ENCODE measurements around the gene TSPO. TPM values are rescaled to one million over a fixed set of nuclear protein-coding genes. Genes with fewer than 3 reads are reported as not detected.

TSPO gene
- total and polyA plus RNA-seq, 2 experiments from 2014 or later = 34.6 to 44.7 TPM

- TF ChIP-seq POLR2AphosphoS5 (IDR thresholded peaks at IDR 0.05; ENCODE audit: low read depth) = no peak
- TF ChIP-seq CREB1 (CRISPR knock-in tag; IDR thresholded peaks at IDR 0.05; ENCODE audit: low read depth) = no peak
- TF ChIP-seq STAT1 (IDR thresholded peaks at IDR 0.05; ENCODE audit: unreplicated experiment) = no peak
- no peak for TF ChIP-seq ZNF331 (CRISPR knock-in tag; IDR thresholded peaks at IDR 0.05; ENCODE audit: low read depth)
- no peak for TF ChIP-seq ETS1 (IDR thresholded peaks at IDR 0.05)
- TF ChIP-seq NANOG (IDR thresholded peaks at IDR 0.05; ENCODE audit: borderline replicate concordance) = no peak
- no peak for TF ChIP-seq JUNB (IDR thresholded peaks at IDR 0.05; ENCODE audit: unreplicated experiment)
- no peak for TF ChIP-seq REST (IDR thresholded peaks at IDR 0.05; ENCODE audit: unreplicated experiment)
- no peak for TF ChIP-seq ZNF114 (CRISPR knock-in tag; IDR thresholded peaks at IDR 0.05)
- no peak for TF ChIP-seq CTCF (conservative IDR thresholded peaks at IDR 0.05; ENCODE audit: low read depth in 2 of 2)
- no peak for TF ChIP-seq ZNF462 (CRISPR knock-in tag; IDR thresholded peaks at IDR 0.05)
- TF ChIP-seq EZH2phosphoT487 (IDR thresholded peaks at IDR 0.05; ENCODE audit: unreplicated experiment) = no peak
- TF ChIP-seq EZH2 (IDR thresholded peaks at IDR 0.05; ENCODE audit: low read depth, unreplicated experiment) = no peak
- no peak for ATAC-seq
- H3K27me3 Mint-ChIP-seq (ENCODE audit: insufficient read depth, low read depth, poor library complexity) = peaks cover 7% of the 10 kb centered on the region
- Histone ChIP-seq H3K27me3 (ENCODE audit: insufficient read depth) (no peaks in the 10 kb centered on the region), H3K4me2 (no peak overlapping the region), H4K20me1 (replicated peaks; ENCODE audit: insufficient read depth) (peaks cover 9% of the 10 kb centered on the region; the same call in 1 of the 2 replicates), H3K27ac (ENCODE audit: low read depth) (no peak overlapping the region), H3F3A (replicated peaks; ENCODE audit: low read depth) (peaks cover 6% of the 10 kb centered on the region), H3K4me1 (ENCODE audit: insufficient read depth) (peaks cover 4% of the 10 kb centered on the region; the same call in 1 of the 2 replicates), H3K36me3 (ENCODE audit: insufficient read depth) (no peaks in the 10 kb centered on the region), H2AFZ (no peak overlapping the region), H3K79me2 (replicated peaks; ENCODE audit: insufficient read depth) (peaks cover 24% of the 10 kb centered on the region), H3K9me2 (ENCODE audit: insufficient read depth) (no peaks in the 10 kb centered on the region), H3K4me3 (no peak overlapping the region)
- DNase-seq (ENCODE audit: low spot score) = no peak
- no peaks in the 10 kb centered on the region for H3K9me3 Mint-ChIP-seq
- peak overlapping the region; percentile 7; the same call in 1 of the 3 replicates for H3K4me3 Mint-ChIP-seq
- H3K36me3 Mint-ChIP-seq (ENCODE audit: low read depth) = peaks cover 4% of the 10 kb centered on the region; the same call in 2 of the 3 replicates
- H3K4me1 Mint-ChIP-seq = peaks cover 22% of the 10 kb centered on the region
- H3K27ac Mint-ChIP-seq = peak overlapping the region; percentile 47; the same call in 1 of the 2 replicates
Measured at GRCh38 chr22:43188829-43189545, 37.6 kb downstream of the TSPO start.
